NCI-H2107 treated with DMSO at 0.1 percent for 48 hours (cell line): ENCODE measurements around the gene CEP164.
A peak's percentile ranks its signal among the peaks of the same experiment; 100 is the strongest.
"Not testable (repeated sequence)": the region's sequence is repeated elsewhere in the genome, so short reads cannot be mapped to it uniquely, and the experiment has no call there.

Experiments
- DNase-seq: peaks from one replicate; lab custom pipeline; 2025; ENCODE audit not compliant: unreplicated experiment; lab: John Stamatoyannopoulos, UW

The CEP164 gene

GRCh38 chr11:117303646-117304315 lies 23.9 kb upstream of the CEP164 start:
- no peak for DNase-seq

GRCh38 chr11:117305145-117305544 lies 22.5 kb upstream of the CEP164 start:
- DNase-seq = no peak

GRCh38 chr11:117309310-117309709 lies 18.3 kb upstream of the CEP164 start:
- DNase-seq = no peak

- no peak for DNase-seq
These were observed 14.6 kb upstream of the CEP164 start for GRCh38 chr11:117313091-117313490.

- DNase-seq = no peak
These were observed 13.6 kb upstream of the CEP164 start for GRCh38 chr11:117313828-117314768.

- DNase-seq = no peak
These were observed 12.8 kb upstream of the CEP164 start for GRCh38 chr11:117314840-117315239.

GRCh38 chr11:117315285-117316196 lies 12.1 kb upstream of the CEP164 start:
- DNase-seq = no peak

GRCh38 chr11:117316197-117316961 lies 11.3 kb upstream of the CEP164 start, which contains the start of gene BACE1:
Gene BACE1 (minus strand): TSS chr11:117316256. CDS start chr11:117315795, 461 bp downstream.
- peak; percentile 48 for DNase-seq

GRCh38 chr11:117318738-117319137 lies 8.9 kb upstream of the CEP164 start:
- no peak for DNase-seq

- no peak for DNase-seq
These were observed 8.3 kb upstream of the CEP164 start for GRCh38 chr11:117319214-117319840.

- not testable (repeated sequence) for DNase-seq
These were observed 443 bp upstream of the CEP164 start for GRCh38 chr11:117327255-117327566.

GRCh38 chr11:117328375-117329010 lies 839 bp downstream of the CEP164 start:
- DNase-seq = peak; percentile 44

- DNase-seq = no peak
These were observed 5.2 kb downstream of the CEP164 start for GRCh38 chr11:117332843-117333242.

- DNase-seq = no peak
These were observed 6.3 kb downstream of the CEP164 start for GRCh38 chr11:117333917-117334316.

GRCh38 chr11:117334896-117335295 lies 7.2 kb downstream of the CEP164 start:
- DNase-seq = no peak

GRCh38 chr11:117335399-117335798 lies 7.7 kb downstream of the CEP164 start:
- DNase-seq = no peak

GRCh38 chr11:117337076-117337475 lies 9.4 kb downstream of the CEP164 start:
- no peak for DNase-seq

- DNase-seq = no peak
These were observed 17.4 kb downstream of the CEP164 start for GRCh38 chr11:117345039-117345438.

- DNase-seq = no peak
These were observed 26.9 kb downstream of the CEP164 start for GRCh38 chr11:117354550-117354949.
